ENCODE measurements around the gene PTGIR. TPM values are rescaled to one million over a fixed set of nuclear protein-coding genes. Genes with fewer than 3 reads are reported as not detected.

The PTGIR gene
- total and polyA plus RNA-seq, 2 of the 4 experiments (the other 2 are of a cell fraction), result 0.54 to 5.3 TPM

DNA sequence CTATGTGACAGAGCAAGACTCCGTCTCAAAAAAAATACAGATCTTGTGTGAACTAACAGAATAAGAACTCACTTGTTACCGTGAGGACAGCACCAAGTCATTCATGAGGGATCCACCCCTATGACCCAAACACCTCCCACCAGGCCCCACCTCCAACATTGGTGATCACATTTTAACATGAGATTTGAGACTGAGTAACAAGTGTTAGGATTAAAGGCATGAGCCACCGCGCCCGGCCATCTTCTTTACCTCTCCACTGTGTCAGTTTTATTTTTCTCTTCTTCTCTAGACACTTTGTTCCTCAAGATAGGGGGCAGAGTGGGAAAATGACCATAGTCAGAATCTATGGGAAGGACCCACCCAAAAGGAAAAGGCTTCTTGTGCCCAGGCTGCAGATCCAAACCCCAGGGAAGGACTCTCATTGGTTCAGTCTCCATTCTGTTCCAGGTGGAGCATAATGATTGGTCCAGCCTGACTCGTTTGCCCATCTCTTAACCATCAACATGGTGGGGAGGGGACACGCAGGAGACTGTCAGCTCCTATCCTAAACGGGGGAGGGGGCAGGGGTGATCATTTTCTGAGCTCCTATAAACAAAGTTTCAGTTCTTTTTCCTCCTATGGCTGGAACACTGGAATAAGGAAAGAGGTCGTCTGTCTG, 25.0 kb downstream of the PTGIR start (continued):
- TF ChIP-seq BHLHE40 (IDR thresholded peaks at IDR 0.05; ENCODE audit: low read depth, low read length), result no peak

DNA sequence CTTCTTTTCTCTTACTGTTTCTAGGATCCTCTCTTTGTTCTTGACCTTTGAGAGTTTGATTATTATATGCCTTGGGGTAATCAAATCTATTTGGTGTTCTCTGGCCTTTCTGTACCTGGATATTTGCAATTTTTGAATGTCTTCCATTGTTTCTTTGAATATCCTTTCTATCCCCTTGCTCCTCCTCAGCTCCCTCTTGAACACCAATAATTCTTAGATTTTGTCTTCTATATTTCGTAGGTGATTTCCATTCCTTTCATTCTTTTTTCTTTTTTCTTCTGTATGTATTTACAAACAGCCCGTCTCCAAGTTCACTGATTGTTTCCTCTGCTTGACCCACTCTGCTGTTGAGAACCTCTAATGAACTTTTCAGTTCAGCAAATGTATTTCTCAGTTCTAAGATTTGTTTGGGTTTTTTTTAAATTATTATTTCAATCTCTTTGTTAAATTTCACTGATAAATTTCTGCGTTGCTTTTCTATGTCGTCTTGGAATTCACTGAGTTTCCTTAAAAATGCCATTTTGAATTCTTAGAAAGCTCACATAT, 26.4 kb downstream of the PTGIR start:
- POLR2A ChIA-PET (ENCODE audit: unreplicated experiment), result no interaction called here

More for the DNA sequence above, 26.4 kb downstream of the PTGIR start:
- H3K4me3 ChIP-seq (ENCODE audit: insufficient read depth, low read depth, low read length), result no peak overlapping the region
- intact Hi-C loops (cut with micrococcal nuclease) (no loop called here), in situ Hi-C loops (cut with MboI; ENCODE audit: low sequenced_read_pairs) (no loop called here), dilution Hi-C loops (cut with HindIII; ENCODE audit: low sequenced_read_pairs, unreplicated experiment) (no loop called here)
- 83% methylated on average over 1 of the region's 4 CpGs; no CpG with 5 or more reads in 1 of the 2 experiments for WGBS, 2 experiments (ENCODE audit: extremely low coverage in 2 of 2, insufficient read length in 1 of 2)
- H4K91ac ChIP-seq (ENCODE audit: insufficient read depth, low read depth, low read length), result no peak overlapping the region
- H3K27me3 ChIP-seq (ENCODE audit: control insufficient read depth, insufficient read depth, low read length), result no peaks in the 10 kb centered on the region
- no peak overlapping the region for H3K9ac ChIP-seq (ENCODE audit: low read depth, low read length)
- H3K4me2 ChIP-seq (ENCODE audit: low read depth, low read length), result no peak overlapping the region
- no peak overlapping the region for H2AK9ac ChIP-seq (replicated peaks; ENCODE audit: low read depth, low read length, poor library complexity)
- no TSS peak for BruUV-seq (replicated peaks)
- H3K9me1 ChIP-seq (ENCODE audit: insufficient read depth, low read length), result peaks cover 13% of the 10 kb centered on the region
- H2BK5ac ChIP-seq (ENCODE audit: low read depth, low read length, poor library complexity, severe bottlenecking), result no peak overlapping the region
- peaks cover 8% of the 10 kb centered on the region for H3K4me1 ChIP-seq (ENCODE audit: control insufficient read depth, insufficient read depth, low read length)
- DNase-seq (no peak), ATAC-seq (ENCODE audit: low read depth) (no peak)
- H2AK5ac ChIP-seq (ENCODE audit: low read depth, low read length), result no peak overlapping the region
- no peak overlapping the region for H3K18ac ChIP-seq (ENCODE audit: low read depth, low read length)
- H3K4ac ChIP-seq (ENCODE audit: low read depth, low read length), result no peak overlapping the region
- no peak overlapping the region for H3K23ac ChIP-seq (ENCODE audit: low read depth, low read length)
- peaks cover 4% of the 10 kb centered on the region; the same call in 1 of the 2 replicates for H3K9me3 ChIP-seq (ENCODE audit: control insufficient read depth, insufficient read depth, low read length)
- H2BK120ac ChIP-seq (ENCODE audit: low read depth, low read length), result no peak overlapping the region
- H3K56ac ChIP-seq (ENCODE audit: extremely low read depth, insufficient read depth, low read length), result no peak overlapping the region
- no peak overlapping the region for H2BK15ac ChIP-seq (ENCODE audit: low read depth, low read length)
- H3K36me3 ChIP-seq (ENCODE audit: control insufficient read depth, insufficient read depth, low read length), result no peaks in the 10 kb centered on the region
- peaks cover 0 to 21% of the 10 kb centered on the region in 2 experiments; a peak in 2 of 4 replicates for H3K79me1 ChIP-seq (ENCODE audit: low read depth in 1 of 2, low read length in 2 of 2)
- H3K27ac ChIP-seq (ENCODE audit: insufficient read depth, low read length), result no peak overlapping the region
- CTCF ChIA-PET, result no interaction called here
- no peak overlapping the region for H4K8ac ChIP-seq (ENCODE audit: low read depth in 2 of 2, low read length in 2 of 2)
- no peak overlapping the region for H2AFZ ChIP-seq (replicated peaks; ENCODE audit: low read length, poor library complexity)
- H3K14ac ChIP-seq (replicated peaks; ENCODE audit: low read depth, low read length), result no peak overlapping the region
- H4K20me1 ChIP-seq (ENCODE audit: insufficient read depth, low read length), result peaks cover 17% of the 10 kb centered on the region
- no peak overlapping the region for H4K5ac ChIP-seq (ENCODE audit: low read depth, low read length)
- TF ChIP-seq MXI1 (IDR thresholded peaks at IDR 0.05; ENCODE audit: borderline replicate concordance, low read depth, low read length) (no peak), MAFK (IDR thresholded peaks at IDR 0.05; ENCODE audit: low read depth, low read length) (no peak), NFE2L2 (IDR thresholded peaks at IDR 0.05; ENCODE audit: low read depth, low read length) (no peak), RFX5 (IDR thresholded peaks at IDR 0.05; ENCODE audit: low read depth, low read length) (no peak), SMC3 (IDR thresholded peaks at IDR 0.05; ENCODE audit: low read depth, low read length) (no peak), MAZ (IDR thresholded peaks at IDR 0.05; ENCODE audit: borderline replicate concordance, low read depth, low read length) (no peak), POLR2A (IDR thresholded peaks at IDR 0.05; ENCODE audit: low read depth, low read length) (no peak), BHLHE40 (IDR thresholded peaks at IDR 0.05; ENCODE audit: low read depth, low read length) (no peak), RAD21 (IDR thresholded peaks at IDR 0.05; ENCODE audit: low read length) (no peak)
- TF ChIP-seq, protein P1, sequence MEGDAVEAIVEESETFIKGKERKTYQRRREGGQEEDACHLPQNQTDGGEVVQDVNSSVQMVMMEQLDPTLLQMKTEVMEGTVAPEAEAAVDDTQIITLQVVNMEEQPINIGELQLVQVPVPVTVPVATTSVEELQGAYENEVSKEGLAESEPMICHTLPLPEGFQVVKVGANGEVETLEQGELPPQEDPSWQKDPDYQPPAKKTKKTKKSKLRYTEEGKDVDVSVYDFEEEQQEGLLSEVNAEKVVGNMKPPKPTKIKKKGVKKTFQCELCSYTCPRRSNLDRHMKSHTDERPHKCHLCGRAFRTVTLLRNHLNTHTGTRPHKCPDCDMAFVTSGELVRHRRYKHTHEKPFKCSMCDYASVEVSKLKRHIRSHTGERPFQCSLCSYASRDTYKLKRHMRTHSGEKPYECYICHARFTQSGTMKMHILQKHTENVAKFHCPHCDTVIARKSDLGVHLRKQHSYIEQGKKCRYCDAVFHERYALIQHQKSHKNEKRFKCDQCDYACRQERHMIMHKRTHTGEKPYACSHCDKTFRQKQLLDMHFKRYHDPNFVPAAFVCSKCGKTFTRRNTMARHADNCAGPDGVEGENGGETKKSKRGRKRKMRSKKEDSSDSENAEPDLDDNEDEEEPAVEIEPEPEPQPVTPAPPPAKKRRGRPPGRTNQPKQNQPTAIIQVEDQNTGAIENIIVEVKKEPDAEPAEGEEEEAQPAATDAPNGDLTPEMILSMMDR (conservative IDR thresholded peaks at IDR 0.05; ENCODE audit: low read depth, low read length), result no peak
- TF ChIP-seq, protein P2, sequence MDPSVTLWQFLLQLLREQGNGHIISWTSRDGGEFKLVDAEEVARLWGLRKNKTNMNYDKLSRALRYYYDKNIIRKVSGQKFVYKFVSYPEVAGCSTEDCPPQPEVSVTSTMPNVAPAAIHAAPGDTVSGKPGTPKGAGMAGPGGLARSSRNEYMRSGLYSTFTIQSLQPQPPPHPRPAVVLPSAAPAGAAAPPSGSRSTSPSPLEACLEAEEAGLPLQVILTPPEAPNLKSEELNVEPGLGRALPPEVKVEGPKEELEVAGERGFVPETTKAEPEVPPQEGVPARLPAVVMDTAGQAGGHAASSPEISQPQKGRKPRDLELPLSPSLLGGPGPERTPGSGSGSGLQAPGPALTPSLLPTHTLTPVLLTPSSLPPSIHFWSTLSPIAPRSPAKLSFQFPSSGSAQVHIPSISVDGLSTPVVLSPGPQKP (IDR thresholded peaks at IDR 0.05; ENCODE audit: borderline replicate concordance, low read depth, low read length), result no peak
- H2BK20ac ChIP-seq (ENCODE audit: low read depth, low read length), result no peak overlapping the region
